ENCODE data around the gene AKR1A1.
"Not testable (repeated sequence)": the region's sequence is repeated elsewhere in the genome, so short reads cannot be mapped to it uniquely, and the experiment has no call there.

AKR1A1 gene

DNA sequence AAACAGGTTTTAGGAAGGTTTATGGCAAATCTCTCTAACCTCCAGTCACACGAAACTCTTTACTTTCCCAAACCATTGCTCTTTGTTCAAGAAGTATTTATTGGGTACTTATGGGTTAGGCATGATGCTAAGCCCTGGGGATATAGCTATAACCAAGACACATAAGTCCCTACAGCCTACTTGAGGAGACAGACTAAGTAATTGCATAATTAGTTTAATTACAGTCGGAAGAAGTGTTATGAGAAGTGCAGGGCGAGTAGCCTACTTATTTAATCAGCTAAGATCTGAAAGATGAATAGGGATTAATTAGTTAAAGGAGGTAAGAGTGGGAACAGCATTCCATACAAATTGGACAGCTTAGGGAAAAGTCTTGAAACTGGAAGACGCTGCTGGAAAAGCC is 20.0 kb downstream of the AKR1A1 start:
- DNase-seq: no peak

DNA sequence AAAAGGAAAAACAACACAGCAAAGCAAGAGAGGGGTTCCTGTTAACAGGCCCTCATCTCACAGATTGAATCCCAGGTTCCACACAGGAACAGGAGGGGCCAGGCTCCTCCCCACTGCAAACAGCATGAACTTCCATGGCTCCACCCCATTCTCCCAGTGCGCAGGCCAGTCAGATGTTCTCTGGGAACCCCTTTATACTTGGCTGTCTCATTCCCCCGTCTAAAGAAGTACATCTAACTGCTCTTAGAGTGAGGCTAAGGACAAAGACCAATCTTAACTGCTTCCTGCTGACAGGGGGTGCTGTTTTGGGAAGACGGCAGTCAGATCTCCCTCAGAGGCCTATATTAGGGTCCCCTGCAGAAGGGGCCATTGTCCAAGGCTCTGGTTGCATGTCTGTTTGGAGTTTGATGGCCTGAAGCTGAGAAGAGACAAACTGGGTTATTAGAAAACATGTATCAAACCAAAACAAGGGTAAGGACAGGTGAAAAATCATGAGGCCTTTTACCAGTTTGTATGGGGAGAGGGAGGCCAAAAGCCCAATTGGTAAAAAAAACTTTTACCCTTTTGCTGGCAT is 22.7 kb downstream of the AKR1A1 start:
- no peak for DNase-seq

DNA sequence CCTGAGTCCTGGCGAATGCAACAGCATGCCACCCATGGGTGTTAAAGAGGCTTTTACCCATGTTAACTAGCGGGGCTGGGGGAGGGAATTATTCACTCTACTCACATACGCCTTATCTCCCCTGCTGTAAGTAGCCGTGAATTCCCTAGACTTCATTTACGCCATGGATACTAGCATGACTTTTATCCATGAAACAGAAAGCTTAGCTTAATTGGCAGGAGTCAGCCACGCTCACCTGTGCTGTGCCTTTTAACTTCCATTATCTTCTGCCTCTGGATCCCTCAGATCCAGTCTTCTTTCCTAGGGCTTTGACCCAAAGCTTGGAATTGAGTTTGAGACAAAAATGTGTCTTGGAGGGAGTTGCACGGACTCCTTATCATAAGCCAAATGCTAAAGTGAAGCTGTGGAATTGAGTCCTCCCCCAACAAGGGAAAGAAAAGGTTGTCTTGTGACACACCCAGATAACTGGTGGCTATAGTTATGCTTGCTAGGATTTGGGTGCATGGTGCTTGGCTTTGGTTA is 23.5 kb downstream of the AKR1A1 start:
- no peak for DNase-seq

DNA sequence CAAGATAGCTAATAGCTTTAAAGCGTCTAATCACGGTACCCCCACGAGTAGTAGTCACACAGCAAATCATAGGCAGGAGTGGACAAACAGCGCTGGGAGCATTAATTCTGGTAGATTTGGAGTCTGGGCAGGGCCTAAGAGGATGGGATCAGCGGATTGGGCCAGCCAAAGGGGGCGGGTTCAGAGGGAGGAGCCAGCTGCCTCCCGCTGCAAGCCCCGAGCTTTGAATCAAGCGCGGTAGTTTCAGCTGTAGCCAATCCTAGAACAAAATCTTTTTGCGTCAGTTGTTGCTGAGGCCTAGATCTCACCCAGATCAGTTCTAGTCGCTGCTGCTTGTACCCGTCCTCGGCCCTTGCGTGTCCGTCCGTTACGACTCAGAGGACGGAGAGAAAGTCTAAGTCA is 32.6 kb downstream of the AKR1A1 start:
- peak; percentile 93 for DNase-seq

DNA sequence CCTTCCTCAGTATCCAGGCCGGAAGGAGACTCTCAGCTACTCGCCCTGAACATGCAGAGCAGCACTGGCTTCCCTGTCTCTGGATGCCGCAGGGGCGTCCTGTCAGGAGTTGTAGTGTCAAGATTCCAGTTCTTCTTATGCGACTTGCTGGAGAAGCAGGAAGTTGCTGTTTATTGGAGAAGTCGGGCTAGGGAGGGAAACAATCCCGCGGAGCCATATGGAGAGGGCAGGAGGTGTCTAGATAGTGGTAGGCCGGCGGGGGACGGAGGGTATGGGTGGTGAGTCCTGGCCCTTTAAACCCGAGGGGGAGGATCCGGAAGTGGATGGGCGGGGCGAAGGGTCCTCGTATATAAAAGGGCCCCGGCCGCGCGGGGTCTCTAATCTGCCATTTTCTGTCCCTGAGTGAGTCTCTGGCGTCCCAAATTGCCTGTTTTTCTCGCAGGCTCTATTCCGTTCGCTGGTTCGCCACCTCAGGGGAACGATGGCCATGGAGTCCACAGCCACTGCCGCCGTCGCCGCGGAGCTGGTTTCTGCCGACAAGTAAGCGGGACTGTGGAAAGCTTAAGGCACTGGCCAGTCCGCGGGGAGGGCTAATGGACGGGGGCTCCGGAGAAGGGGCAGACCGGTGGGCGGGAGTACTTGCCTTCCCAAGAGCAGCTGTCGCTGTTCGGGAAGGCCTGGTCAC is 33.2 kb downstream of the AKR1A1 start, which contains the start of gene NASP:
Gene NASP, plus strand, starts transcription at position 376 of the 685 bp plus-strand sequence. Its CDS starts 106 bp downstream, at position 482.
- peak; percentile 76 for DNase-seq

DNA sequence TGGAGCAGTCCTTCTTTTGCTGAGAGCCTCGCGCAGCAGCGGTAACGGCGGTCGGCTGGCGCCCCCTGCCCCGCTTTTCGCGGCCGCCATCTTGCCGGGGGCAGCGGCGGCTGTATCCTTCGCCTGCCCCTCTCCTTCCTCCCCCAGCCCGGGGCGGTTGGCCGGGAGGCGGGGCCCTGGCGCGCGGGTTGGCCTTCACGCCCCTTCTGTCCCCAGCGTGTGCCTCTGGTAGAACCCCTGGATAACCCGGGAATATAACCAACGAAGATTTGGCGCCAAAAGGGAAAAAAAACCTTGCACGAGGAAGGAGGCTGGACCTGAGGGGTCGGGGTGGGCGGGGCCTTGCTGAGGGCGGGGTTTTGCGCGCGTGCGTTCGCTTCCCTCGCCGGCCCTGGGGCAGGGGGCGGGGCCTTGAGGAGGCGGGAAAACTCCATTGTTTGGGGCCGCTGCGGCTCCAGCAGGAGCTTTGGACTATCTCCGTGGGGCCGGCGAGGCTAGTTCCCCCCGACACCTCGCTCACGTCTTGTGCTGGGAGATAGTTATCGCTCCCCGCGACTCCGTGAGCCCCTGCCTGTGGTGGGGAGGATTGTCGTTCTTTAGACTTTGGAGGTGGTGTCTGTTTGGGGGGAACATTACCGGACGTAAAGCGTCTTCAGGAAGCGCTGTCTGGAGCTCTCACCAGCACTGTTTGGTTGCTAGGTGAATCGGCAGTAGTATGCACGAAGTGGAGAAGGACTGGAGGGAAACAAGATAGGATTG is 33.9 kb downstream of the AKR1A1 start:
- peak; percentile 89 for DNase-seq

DNA sequence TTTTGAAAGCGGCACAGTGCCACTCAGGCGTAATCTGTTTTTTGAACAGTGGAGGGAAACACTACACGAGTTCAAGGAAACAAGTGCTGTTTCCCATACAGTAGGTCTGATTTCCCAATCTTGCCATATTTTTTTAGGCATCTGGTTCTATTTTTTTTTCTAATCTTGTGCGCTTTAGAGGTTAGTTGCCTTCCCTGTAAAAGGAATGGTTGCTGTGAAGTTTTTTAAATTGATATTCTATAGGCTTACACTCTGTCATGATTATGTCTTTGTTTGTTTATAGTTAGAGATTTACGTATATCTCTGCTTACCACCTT is 34.4 kb downstream of the AKR1A1 start:
- DNase-seq: no peak

DNA sequence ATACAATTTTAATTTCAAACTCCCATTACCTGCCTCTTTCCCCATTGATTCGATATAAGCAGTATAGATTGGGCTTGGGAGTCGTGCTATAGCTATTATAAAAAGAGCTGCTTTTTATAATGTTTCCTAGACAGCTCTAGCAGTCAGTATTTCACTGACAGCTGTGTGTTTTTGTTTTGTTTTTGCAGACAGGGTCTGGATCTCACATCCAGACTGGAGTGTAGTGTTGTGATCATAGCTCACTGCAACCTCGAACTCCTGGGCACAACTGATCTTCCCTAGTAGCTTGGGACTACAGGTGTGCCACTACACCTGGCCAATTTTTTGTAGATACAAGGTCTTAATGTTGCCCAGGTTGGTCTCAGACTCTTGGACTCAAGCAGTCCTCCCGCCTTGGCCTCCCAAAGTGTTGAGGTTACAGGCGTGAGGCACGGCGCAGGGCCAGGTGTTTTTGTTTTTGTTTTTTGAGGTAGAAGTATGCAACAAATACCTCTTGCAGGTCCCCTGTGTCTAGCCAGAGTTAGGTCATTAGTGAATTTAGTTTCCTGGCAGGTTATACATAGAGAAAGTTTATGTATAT is 35.0 kb downstream of the AKR1A1 start:
- DNase-seq: no peak

DNA sequence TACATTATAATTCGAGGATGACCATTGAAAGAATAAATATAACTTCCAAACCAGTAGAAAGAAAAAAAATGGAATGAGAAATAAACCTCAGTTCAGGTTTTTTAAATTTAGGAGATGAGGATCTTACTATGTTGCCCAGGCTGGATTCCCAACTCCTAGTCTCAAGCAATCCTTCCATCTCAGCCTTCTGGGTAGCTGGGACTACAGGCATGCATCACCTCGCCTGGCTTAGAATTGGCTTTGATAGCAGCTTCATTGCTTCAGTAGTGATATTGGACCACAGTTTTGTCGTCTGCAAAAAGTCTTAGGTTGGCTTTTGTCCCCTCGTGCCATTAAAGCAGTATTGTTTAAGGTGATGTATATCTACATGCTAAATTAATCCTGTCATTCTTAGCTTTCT is 36.1 kb downstream of the AKR1A1 start:
- no peak for DNase-seq

DNA sequence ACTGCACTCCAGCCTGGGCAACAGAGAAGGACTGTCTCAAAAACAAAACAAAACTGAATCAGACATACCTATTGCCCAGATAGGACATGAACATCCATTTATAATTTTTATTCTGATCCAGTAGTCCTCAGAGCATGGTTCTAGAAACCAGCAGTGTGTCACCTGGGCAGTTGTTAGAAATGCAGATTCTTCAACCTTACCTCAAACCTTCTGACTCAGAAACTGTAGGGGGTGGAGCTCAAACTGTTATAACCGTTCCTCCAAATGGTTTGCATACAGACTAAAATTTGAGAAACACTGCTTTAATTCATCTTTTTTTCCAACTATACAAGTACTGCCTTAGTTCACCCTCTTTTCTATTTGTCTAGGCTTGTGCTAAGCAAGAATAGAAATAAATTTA is 39.2 kb downstream of the AKR1A1 start:
- DNase-seq: no peak

DNA sequence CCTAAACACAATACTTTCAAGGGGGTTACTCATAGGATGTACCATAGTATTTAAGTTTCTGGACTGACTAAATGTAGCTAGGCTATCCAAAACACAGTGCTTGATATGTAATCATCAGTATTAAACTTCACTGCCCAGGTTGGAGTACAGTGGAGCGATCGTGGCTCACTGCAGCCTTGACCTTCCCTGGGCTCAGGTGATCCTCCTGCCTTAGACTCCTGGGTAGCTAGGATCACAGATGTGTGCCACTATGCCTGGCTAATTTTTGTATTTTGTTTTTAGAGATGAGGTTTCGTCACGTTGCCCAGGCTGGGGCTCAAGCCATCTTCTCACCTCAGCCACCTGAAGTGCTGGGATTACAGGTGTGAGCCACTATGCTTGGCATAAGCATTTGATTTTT is 43.8 kb downstream of the AKR1A1 start:
- no peak for DNase-seq

DNA sequence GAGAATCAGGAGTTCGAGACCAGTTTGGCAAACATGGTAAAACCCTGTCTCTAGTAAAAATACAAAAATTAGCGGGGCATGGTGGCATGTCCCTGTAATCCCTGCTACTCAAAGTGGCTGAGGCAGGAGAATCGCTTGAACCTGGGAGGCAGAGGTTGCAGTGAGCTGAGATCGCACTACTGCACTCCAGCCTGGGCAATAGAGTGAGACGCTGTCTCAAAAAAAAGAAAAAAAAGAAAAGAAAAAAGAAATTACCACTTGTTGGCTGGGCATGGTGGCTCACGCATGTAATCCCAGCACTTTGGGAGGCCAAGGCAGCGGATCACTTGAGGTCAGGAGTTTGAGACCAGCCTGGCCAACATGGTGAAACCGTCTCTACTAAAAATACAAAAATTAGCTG is 46.1 kb downstream of the AKR1A1 start:
- DNase-seq: not testable (repeated sequence)

DNA sequence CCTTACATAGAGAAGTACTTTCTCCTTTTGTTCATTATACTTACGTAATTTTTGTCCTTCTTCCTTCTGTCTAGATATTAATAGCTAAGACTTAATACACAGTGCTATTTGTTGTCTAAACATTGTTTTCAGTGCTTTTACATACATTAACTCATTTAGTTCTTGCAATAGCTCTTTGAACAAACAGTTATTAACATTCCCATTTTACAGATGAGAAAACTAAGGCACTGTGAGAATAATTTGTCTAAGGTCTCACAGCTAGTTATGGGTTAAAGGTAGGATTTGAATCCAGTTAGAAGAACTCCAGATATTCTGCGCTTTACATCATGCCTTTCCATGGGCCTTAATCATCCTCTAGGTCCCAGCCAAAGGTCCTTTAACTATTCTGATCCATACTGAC is 53.6 kb downstream of the AKR1A1 start:
- DNase-seq: no peak

DNA sequence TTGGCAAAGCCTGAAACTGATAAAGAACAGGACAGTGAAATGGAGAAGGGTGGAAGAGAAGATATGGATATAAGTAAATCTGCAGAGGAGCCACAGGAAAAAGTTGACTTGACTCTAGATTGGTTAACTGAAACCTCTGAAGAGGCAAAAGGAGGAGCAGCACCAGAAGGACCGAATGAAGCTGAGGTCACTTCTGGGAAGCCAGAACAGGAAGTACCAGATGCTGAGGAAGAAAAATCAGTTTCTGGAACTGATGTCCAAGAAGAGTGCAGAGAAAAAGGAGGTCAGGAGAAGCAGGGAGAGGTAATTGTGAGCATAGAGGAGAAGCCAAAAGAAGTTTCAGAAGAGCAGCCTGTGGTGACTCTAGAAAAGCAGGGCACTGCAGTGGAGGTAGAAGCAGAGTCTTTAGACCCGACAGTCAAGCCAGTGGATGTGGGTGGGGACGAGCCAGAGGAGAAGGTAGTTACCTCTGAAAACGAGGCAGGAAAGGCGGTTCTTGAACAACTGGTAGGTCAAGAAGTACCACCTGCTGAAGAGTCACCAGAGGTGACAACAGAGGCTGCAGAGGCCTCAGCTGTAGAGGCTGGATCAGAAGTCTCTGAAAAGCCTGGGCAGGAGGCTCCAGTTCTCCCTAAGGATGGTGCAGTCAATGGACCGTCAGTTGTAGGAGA is 56.9 kb downstream of the AKR1A1 start:
- DNase-seq: no peak

DNA sequence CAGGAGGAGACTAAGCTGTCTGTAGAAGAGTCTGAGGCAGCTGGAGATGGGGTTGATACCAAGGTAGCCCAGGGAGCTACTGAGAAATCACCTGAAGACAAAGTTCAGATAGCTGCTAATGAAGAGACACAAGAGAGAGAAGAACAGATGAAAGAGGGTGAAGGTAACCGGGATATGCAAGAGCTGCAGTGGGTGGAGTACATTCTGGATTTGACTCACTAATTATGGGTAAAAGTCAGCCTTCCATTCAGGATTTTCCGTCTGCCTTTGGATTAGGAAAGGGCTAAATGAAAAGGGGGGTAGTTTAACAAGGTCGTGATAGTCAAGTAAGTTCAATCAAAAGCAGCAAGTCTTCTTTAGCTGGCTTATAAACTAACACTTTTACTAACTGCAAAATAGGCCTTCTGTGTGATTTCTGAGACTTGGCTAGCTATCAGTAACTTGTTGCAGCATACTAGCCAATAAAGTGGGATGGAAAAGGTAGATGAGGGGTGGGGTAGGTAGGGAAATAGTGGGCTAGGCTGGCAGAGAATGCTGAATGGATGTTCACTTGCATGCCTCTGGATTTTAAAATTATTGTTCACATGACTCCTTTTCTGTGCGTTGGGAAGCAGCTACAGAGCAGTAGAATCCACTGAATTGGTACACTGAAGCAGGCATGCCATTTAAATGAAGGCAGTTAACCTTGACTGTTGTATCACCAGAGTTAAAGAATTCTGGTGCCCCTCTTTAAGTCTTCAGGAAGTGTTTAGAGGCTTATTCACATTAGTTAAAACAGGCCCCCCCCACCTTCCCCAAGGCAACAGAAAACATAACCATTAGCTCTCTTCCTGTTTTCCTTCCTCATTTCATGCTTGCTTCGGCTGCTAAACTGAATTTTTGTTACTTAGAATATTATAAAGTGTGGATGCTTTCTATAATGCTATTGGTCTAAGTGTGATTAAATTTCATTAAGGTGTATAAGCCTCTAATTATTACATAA is 57.8 kb downstream of the AKR1A1 start:
- no peak for DNase-seq

DNA sequence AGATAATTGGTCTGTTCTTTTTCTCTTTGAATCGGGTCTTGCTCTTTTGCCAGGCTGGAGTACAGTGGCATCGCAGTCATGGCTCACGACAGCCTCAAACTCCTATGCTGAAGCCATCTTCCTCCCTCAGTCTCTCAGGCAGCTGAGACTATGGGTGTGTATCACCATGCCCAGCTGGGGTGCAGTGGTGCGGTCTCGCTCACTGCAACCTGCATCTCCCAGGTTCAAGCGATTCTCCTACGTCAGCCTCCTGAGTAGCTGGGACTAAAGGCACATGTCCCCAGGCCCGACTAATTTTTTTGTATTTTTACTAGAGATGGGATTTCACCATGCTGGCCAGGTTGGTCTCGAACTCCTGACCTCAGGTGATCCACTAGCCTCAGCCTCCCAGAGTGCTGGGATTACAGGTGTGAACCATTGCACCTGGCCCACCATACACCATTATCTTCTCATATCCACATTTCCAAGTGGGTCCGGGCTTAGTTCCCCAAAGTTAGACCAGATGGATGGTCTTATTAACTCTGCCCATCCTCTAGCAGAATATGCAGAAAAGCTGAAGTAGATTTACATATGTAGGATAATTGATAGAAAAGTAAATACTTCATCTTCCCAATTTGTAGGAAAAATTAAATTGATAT is 60.1 kb downstream of the AKR1A1 start:
- no peak for DNase-seq

DNA sequence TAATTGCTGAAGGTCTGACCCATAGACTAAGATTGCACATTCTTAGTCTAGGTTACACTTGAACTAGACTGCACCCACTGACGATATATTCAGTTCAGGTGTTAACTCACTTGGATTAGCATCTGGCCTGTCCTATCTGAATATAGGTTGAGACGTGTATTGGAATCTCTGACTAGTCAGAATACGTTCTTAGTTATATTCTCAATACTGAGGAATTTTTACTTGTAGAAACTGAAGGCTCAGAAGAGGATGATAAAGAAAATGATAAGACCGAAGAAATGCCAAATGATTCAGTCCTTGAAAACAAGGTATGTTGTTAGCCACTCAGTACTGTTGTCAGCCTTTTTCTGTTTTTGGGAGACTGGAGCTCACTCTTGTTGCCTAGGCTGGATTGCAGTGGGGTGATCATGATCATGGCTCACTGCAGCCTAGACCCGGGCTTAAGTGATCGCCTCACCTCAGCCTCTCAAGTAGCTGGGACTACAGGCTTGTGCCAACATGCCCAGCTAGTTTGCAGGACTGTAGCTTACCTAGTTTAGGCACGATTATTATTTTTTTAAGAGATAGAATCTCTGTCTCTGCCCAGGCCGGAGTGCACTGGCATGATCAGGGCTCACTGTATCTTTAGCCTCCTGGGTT is 62.4 kb downstream of the AKR1A1 start:
- peak; percentile 36 for DNase-seq

DNA sequence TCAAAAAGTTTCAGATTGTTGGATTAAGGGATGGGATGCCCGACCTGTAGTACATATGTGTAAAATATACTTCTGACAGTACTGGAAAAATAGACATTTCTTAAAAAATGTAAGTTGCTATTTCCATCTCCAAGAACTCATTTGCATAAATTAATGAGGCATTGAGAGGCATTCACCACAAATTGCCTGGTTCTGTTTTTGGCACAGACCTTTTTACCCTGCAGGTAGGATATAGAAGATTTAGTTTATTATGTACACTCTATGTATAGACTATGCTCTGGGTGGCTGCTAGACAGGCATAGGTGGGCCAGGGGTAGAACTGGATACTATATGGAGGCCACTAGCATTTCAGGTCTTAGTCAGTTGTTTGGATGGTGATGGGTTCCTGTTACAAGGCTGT is 65.3 kb downstream of the AKR1A1 start:
- no peak for DNase-seq

DNA sequence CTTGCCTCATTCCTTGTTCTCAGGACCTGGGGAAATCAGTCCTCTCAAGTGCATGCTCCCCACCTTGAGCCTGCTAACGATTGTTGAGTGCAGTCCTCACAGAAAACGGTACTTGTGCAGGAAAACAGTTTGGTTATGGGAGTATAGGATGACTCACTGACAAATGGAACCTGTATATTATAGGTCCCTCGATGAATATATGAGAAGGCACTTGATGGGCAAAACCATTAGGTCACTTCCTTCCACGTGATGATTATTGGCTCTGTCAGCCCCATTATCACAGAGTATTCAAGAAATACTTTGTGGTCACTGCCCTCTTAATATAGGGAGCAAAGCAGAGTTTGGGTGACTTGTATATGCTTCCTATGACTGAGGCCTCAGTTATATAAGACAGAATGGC is 67.0 kb downstream of the AKR1A1 start:
- DNase-seq: peak; percentile 14

DNA sequence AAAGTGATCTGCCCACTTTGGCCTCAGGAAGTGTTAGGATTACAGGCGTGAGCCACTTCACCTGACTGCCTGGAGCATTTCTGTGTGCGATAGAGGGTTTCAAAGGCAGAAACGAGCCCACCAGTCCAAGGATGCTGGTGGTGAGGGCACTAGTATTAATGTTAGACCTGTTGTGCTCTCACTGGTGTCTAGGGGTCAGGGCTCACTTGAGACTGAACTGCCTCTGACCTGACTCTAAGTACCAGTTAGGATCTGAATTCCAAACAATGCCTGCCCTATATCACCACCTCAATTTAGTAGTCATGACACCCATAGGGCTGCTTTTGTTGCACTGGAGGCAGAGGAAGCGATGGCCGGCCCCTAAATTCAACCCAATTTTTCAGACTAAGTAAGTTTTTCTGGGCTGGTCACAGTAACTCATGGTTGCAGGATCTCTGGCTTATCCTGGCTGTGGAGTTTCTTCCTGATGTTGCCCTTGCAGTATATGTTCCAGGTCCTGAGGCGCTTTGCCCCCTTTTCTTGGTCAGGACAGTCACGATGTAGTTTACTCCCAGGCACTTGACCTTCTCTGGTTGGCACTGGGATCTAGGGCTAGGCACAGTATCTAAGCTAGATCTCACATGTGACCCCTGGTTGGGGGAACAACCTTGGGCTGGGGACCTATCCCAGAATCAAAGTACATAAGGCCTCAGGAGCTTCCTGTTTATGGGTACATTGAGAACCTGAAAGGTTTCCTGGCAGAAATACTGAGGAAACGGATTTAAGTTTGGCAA is 68.7 kb downstream of the AKR1A1 start:
- DNase-seq: no peak
